Panc1 (cell line): ENCODE data around the gene EMC8. TPM values are rescaled to one million over a fixed set of nuclear protein-coding genes. Genes with fewer than 3 reads are reported as not detected.

Experiments used
- ATAC-seq: fragments of 200-7000 bp; cut with Tn5 transposase; 2 replicates; pipeline ENCODE4 v1.9.1; 2020; ENCODE audit warnings: mild to moderate bottlenecking, moderate library complexity
- BruUV-seq: library from RNA; stranded (reverse); fragments of 400-500 nt; replicated peaks from 2 replicates; lab custom pipeline; 2021; lab: Mats Ljungman, UMichigan
- CTCF ChIA-PET: fragments of 300-600 bp; sonication (Branson Sonifier 250); formaldehyde crosslinking; loops from one replicate; lab custom pipeline; 2022; ENCODE audit warnings: antibody characterized with exemption; lab: Charles Lee
- POLR2A ChIA-PET: fragments of 300-600 bp; sonication (Branson Sonifier 250); formaldehyde crosslinking; loops from one replicate; lab custom pipeline; 2022; ENCODE audit warnings: antibody characterized with exemption; lab: Charles Lee
- DNase-seq: peaks from one replicate; pipeline ENCODE4 v3.0.0-alpha.2; 2010; ENCODE audit warnings: low read depth, low spot score
- H3K27ac ChIP-seq: 2 replicates; pipeline ENCODE4 v1.5.1; 2011; ENCODE audit warnings: mild to moderate bottlenecking, low read length, inconsistent platforms
- H3K27me3 ChIP-seq: fragments of 200-500 bp; sonication (Bioruptor generic); 2 replicates; pipeline ENCODE4 v1.6.0; 2014; ENCODE audit warnings: low read length, inconsistent platforms; ENCODE audit not compliant: control insufficient read depth, insufficient read depth
- H3K36me3 ChIP-seq: fragments of 200-500 bp; sonication (Bioruptor generic); 2 replicates; pipeline ENCODE4 v1.5.1; 2014; ENCODE audit warnings: inconsistent platforms, mild to moderate bottlenecking, low read length, moderate library complexity; ENCODE audit not compliant: control insufficient read depth, insufficient read depth
- H3K4me1 ChIP-seq: 2 replicates; pipeline ENCODE4 v1.5.1; 2011; ENCODE audit warnings: inconsistent platforms, mild to moderate bottlenecking, low read length, moderate library complexity; ENCODE audit not compliant: control insufficient read depth, insufficient read depth
- H3K4me3 ChIP-seq, 2 experiments: 2 replicates each; pipeline ENCODE4 v1.5.1; 2011 to 2012; ENCODE audit warnings: low read depth in 2 of 2, low read length in 2 of 2, mild to moderate bottlenecking in 2 of 2, inconsistent platforms in 1 of 2, moderate library complexity in 1 of 2
- H3K9me3 ChIP-seq: fragments of 200-500 bp; sonication (Bioruptor generic); 2 replicates; pipeline ENCODE4 v1.5.1; 2014; ENCODE audit warnings: low read depth, mild to moderate bottlenecking, inconsistent platforms, low read length, moderate library complexity; ENCODE audit not compliant: control insufficient read depth, insufficient read depth
- CTCF ChIP-seq: fragments of 450-650 bp; IDR thresholded peaks from 2 replicates; pipeline ENCODE4 v1.5.1; 2017; ENCODE audit warnings: mild to moderate bottlenecking
- POLR2AphosphoS5 ChIP-seq: IDR thresholded peaks from 2 replicates; pipeline ENCODE4 v1.6.1; 2012; ENCODE audit warnings: mild to moderate bottlenecking, low read depth, low read length, moderate library complexity
- REST ChIP-seq, 2 experiments: IDR thresholded peaks; 2 replicates each; pipeline ENCODE4 v1.6.1; 2011 to 2012; ENCODE audit warnings: low read depth in 2 of 2, control low read depth in 1 of 2, low read length in 1 of 2, mild to moderate bottlenecking in 1 of 2, moderate library complexity in 1 of 2; ENCODE audit not compliant: insufficient read depth in 1 of 2
- SIN3A ChIP-seq: IDR thresholded peaks from 2 replicates; pipeline ENCODE4 v1.6.1; 2012; ENCODE audit warnings: low read depth, mild to moderate bottlenecking, low read length, moderate library complexity, borderline replicate concordance; ENCODE audit not compliant: insufficient read depth
- TCF7L2 ChIP-seq: IDR thresholded peaks from 2 replicates; pipeline ENCODE4 v1.6.1; 2011; ENCODE audit warnings: mild to moderate bottlenecking, low read depth, low read length, inconsistent platforms
- in situ Hi-C: cut with HindIII; loops from 2 replicates; pipeline ENCODE4 v1.10.0; 2016; ENCODE audit warnings: low sequenced_read_pairs, low pct_unique_long_range_greater_than_20kb
- intact Hi-C: fragments of 100-400 bp; cut with micrococcal nuclease; formaldehyde crosslinking; loops from one replicate; pipeline ENCODE4 v1.10.0; 2022; ENCODE audit not compliant: unreplicated experiment
- total RNA-seq: library from RNA; stranded (reverse); gene quantifications from one replicate; pipeline ENCODE4 v1.2.1, GENCODE V29; 2021; ENCODE audit not compliant: unreplicated experiment

EMC8 gene
- total RNA-seq, 1 experiment from 2014 or later: 39.1 TPM

GRCh38 chr16:85829171-85829719 is 29.9 kb upstream of the EMC8 start:
- no TSS peak for BruUV-seq
- H3K27ac ChIP-seq: no peak overlapping the region
- POLR2A ChIA-PET: no interaction called here

GRCh38 chr16:85828166-85828565 is 28.8 kb upstream of the EMC8 start:
- no peak for TF ChIP-seq CTCF
- TF ChIP-seq REST (IDR thresholded peaks at IDR 0.05; ENCODE audit: insufficient read depth in 1 of 2, low read depth in 2 of 2, low read length in 1 of 2): no peak
- ChIA-PET CTCF (no interaction called here), POLR2A (no interaction called here)
- no TSS peak for BruUV-seq
- intact Hi-C loops: loop anchor here (10.0 kb wide), 1 partner anchor 67 kb away; the partner anchor contains the start of gene IRF8
- Histone ChIP-seq H3K27me3 (peaks cover 3% of the 10 kb centered on the region; the same call in 1 of the 2 replicates), H3K27ac (no peak overlapping the region), H3K4me1 (no peaks in the 10 kb centered on the region), H3K36me3 (no peaks in the 10 kb centered on the region), H3K9me3 (no peaks in the 10 kb centered on the region), H3K4me3 (no peak overlapping the region)
- in situ Hi-C loops: no loop called here
- DNase-seq (no peak), ATAC-seq (no peak)

More at GRCh38 chr16:85829171-85829719, 29.9 kb upstream of the EMC8 start:
- DNase-seq: no peak
- H3K27me3 ChIP-seq: peaks cover 3% of the 10 kb centered on the region; the same call in 1 of the 2 replicates
- intact Hi-C loops: loop anchor here (10.0 kb wide), 1 partner anchor 66 kb away; the partner anchor contains the start of gene IRF8
- CTCF ChIA-PET: interaction anchor here (0.6 kb wide), 1 partner anchor 677 kb away, joined by 3 read pairs; no protein-coding TSS in a partner anchor
- no peak for TF ChIP-seq SIN3A
- TF ChIP-seq CTCF: no peak
- no peak for TF ChIP-seq TCF7L2
- no peak for TF ChIP-seq POLR2AphosphoS5
- TF ChIP-seq REST (IDR thresholded peaks at IDR 0.05; ENCODE audit: insufficient read depth in 1 of 2, low read depth in 2 of 2, low read length in 1 of 2): no peak
- no peaks in the 10 kb centered on the region for H3K36me3 ChIP-seq
- in situ Hi-C loops: no loop called here
- H3K4me3 ChIP-seq: no peak overlapping the region
- no peak for ATAC-seq
- no peaks in the 10 kb centered on the region for H3K4me1 ChIP-seq
- H3K9me3 ChIP-seq: no peaks in the 10 kb centered on the region
